DLD1 (cell line): Measurements from ENCODE around the gene TRUB1.
"Not testable (repeated sequence)": the region's sequence is repeated elsewhere in the genome, so short reads cannot be mapped to it uniquely, and the experiment has no call there.

ENCODE experiments used
- in situ Hi-C: cut with HindIII; loops from 2 replicates; pipeline ENCODE4 v1.10.0; 2017; ENCODE audit warnings: low sequenced_read_pairs

The TRUB1 gene

DNA sequence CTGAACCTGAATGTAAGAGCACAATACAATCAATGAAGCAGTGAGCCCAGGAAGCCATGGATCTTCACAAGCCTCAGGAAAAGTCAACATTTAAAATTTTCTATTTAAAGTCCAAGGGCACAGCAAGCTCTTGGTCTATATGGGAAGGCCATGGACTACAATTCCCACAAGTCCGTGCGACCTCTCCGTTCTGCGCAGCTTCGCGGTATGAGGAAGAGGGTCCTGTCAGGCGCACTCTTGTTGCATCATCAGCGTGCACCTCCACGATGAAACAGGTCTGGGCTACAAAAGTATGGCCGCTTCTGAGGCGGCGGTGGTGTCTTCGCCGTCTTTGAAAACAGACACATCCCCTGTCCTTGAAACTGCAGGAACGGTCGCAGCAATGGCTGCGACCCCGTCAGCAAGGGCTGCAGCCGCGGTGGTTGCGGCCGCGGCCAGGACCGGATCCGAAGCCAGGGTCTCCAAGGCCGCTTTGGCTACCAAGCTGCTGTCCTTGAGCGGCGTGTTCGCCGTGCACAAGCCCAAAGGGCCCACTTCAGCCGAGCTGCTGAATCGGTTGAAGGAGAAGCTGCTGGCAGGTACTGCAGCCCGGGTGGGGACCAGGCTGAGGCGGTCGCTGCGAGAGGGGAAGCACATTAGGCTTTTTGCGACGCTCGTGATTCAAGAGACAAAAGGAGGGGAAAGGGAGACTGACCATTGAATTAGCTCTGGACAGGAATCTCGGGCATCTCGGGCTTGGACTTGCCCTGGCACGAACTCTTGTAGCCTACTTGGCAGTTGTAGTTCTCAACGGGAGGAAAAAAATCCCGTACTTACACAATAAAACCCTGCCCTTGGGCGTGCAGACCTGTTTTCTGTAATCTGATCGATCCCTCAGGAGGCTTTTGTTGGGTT is at the start of gene TRUB1:
Gene TRUB1, plus strand, starts transcription at position 234 of the 894 bp plus-strand sequence. Its CDS starts 59 bp downstream, at position 293.
- in situ Hi-C loops = no loop called here

DNA sequence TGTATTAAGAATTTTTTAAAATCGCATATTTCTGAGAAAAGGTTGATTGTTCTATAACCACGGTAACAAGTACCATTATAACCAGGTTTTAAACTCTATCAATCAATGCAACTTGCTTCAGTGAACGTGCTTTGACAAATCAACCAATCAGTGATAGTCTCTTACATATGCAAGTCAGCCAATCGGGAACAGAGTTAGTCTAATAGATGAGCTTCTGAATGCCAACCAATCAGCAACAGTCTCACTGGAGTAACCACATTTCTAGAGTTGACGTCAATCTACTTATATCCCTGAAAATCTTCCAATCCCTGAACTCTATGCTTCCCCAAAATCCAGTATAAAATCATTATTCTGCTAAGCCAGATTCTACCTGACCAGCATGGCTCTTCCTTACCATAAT is 44.7 kb upstream of the TRUB1 start:
- in situ Hi-C loops = no loop called here

DNA sequence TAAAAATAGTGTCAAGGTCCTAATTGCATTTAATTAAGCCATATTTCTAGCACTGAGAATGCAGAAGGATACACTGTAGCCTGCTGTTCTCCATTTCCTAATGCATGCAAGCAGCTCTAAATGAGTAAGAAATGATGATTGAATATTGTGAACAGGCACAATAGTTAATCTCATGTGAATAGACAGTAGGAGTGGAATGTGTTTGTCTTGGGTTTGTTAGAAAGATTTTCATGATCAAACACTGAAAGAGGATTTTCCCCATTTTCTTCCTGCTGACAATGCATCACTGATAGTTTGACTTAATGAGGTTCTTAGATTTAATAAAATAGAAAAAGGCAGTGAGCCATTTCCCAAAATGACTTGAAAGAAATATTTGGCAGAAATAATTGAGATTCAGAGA is 43.1 kb upstream of the TRUB1 start:
- in situ Hi-C loops = no loop called here

DNA sequence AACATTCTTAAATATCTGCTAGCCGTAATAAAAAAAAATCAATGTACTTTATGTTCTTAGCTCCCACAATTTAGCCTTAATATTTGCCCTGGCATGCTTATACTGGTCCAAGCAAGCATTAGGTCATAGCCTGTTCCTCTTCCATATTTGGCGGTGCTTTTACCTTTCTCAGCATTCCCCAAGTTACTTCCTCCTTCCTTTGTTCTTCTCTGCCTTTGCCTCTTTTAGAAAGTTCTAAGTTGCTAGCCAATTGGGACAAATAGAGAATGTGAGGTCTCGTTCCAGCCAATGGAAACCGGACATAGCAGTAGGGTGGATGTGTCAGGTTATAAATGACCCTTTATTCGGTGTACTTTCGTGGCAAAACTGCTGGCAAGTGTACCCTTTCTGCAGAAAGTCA is 41.0 kb upstream of the TRUB1 start:
- in situ Hi-C loops = not testable (repeated sequence)

DNA sequence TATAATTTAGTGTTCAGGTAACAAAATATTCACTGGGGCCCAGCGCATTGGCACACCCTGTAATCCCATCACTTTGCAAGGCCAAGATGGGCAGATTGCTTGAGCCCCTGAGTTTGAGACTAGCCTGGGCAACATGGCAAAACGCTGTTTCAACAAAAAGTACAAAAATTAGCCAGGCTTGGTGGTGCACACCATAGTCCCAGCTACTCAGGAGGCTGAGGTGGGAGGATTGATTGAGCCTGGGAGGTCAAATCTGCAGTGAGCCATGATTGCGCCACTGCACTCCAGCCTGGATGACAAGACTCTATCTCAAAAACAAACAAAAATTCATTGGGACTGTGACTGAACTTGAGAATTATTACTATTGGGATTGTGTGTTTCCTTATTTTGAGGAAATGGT is 40.4 kb upstream of the TRUB1 start:
- in situ Hi-C loops = no loop called here

DNA sequence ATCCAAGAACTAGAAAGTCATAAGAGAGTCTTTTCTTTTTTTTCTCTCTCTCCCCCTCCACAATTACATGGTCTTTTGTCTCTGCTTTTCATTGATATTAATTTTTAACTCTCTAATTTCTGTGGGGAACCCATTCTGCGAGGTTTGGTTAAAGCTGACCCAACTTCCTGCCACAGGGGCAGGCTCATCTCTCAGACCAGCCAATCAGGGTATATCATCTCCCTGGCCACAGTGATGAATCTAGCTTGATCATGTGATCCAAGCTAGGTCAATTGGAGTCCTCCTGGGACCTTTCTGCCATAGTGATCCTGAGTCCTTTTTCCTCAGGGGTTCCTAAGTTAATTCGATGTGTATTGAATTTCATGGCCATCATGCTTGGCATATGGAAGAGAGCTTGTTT is 38.0 kb upstream of the TRUB1 start:
- in situ Hi-C loops = no loop called here

DNA sequence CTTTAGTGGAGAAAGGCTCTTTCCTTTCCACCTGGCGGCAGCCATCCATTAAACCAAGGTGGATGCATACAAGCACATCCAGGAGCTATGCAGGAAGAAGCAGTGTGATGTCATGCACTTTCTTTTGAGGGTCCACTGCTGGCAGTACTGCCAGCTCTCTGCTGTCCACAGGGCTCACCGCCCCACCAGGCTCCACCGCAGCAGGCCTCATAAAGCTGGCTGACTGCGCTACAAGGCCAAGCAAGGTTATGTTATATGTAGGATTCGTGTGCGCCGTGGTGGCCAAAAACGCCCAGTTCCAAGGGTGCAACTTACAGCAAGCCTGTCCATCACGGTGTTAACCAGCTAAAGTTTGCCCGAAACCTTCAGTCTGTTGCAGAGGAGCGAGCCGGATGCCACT is 37.3 kb upstream of the TRUB1 start:
- in situ Hi-C loops = no loop called here

DNA sequence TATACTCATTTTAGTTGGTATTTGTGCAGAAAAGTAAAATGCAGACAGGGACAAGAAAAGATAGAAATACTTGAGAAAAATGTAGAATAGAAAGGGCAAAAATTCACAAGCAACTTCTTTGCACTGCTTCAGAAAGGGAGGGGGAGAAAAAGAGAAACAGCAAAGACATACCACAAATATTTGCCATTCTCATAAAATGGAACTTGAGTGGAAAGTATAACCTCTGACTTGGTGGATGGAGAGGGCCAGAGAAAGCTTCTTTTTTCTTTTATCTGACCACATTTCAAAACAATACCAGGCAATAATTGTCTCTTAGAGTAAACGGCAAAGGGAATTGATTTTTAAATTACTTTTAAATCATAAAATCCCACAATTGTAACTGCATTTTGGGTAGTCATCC is 35.8 kb upstream of the TRUB1 start:
- in situ Hi-C loops = no loop called here

DNA sequence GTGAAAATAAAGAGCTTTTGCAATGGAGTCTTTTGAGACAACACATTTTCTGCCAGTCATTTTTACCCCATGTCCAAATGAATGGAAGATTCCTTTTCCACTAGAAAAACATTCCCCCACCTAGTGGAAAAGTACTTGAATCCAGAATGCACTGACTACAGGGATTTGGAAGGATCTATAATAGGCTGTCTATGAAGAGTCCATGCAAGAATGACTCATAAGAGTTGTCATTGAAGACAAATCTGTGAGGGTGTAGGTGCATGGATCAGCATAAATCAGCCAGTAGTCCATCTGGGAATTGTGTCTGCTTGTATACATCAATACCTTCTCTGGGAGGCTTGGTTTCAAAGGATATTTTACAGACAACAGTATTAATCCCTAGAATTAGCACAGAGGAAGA is 32.5 kb upstream of the TRUB1 start:
- in situ Hi-C loops = no loop called here

DNA sequence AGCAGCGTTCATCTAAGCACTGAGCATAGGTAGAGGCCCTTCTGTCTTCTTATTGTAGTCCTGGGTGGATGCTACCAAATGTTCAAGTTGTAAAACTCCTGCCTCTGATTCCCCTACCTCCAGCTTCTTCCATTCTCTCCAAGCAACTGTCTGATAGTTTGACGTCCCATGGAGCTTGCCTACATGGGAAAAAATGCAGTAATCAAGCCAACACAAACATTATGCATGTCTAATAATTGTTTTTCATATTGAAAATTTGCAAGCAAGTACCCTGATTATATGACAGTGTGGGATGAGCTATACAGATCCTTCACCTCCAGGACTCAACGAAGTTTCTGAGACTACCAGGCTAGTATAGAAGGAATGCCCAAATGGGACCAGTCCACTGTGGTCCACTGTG is 31.0 kb upstream of the TRUB1 start:
- in situ Hi-C loops = no loop called here

DNA sequence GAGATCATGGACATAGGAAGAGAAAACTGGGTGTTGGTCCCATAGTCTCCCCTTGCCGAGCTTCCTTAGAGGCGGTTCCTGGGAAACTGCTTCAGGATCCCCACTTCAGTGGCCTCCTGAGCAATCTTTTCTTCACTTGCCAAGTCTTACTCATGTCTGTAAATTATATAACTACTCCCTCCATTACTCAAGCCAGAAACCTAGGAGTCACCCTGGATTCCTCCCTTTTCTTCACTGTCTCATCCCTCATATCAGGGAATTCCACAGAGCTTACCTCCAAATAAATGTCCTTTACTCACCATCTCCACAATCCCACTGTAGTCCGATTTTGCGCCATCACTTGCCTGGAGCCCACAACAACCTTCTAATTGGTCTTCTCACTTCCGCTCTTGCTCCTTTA is 29.1 kb upstream of the TRUB1 start:
- in situ Hi-C loops = no loop called here

DNA sequence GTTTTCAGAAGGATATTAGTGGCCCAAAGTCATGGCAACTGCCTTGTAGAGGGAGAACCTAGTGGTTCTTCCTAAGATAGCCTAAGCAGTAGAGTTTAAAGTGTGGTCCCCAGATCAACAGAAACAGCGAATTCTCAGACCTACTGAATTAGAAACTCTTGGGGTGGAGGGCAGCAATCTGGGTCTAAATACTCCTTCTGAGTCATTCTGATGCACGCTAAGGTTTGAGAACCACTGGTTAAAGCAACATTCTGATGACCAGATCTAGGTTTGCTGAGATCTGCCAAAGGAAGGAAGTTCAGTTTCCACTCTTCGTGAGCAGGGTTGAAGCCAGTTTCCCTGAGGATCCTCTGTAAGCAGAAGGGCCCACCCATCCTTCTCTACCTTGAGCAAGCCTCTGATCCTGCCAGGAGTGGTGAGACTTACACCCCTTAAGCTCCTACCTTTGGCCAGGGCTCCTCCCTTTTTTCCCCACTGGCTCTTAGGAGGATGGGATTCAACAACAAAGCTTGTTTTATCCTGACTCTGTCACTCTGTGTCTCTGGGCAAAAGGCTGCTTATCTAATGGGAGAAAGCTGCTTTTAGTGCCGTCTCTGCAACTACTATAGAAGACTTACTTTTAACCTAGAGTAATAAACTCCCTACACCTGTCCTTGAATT is 26.8 kb upstream of the TRUB1 start:
- in situ Hi-C loops = no loop called here

DNA sequence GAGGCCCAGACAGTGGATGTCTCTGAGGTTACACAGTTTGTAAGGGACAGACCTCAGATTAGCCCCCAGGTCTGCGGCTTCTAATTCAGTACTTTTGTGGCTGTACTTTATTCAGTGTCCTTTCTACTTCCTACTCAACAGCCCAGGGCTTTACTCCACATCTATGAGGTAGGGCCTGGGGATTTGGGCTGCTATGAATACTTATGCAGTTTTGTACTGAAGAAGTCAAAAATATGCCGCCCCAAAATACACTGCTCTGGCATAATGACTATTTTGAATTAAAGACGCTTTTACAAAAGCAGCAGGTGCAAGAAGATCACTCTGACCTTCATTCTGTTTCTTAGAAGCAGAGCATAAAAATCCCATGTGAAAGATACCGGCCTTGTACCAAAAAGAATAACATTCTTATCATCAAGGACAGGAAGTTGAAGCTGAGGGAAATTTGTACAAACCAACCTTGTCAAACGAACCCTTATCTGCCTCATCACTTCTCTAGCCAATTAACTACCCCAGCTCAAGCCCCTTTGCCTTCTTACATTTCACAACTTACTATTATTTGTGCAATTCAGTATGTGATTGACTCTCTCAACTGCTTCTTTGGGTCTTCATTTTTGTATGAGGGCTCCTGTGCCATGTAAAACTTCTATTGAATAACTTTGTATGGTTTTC is 26.1 kb upstream of the TRUB1 start:
- in situ Hi-C loops = no loop called here

DNA sequence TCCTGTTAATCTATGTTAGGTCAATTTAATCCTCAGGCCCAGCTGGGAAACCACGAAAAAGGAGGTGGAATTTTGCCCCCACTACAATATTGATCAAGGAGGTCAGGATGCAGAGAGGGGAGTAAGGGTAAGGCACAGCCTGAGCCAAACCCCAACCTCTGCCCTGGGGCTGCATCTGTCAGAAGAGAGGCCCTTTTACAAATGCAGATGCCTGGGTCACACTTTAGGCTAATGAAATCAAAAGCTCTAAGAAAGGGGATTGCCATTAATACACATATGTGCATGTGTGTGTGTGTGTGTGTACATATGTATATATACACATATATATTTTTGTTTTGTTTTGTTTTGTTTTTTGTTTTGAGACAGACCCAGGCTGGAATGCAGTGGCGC is 25.5 kb upstream of the TRUB1 start:
- in situ Hi-C loops = no loop called here

DNA sequence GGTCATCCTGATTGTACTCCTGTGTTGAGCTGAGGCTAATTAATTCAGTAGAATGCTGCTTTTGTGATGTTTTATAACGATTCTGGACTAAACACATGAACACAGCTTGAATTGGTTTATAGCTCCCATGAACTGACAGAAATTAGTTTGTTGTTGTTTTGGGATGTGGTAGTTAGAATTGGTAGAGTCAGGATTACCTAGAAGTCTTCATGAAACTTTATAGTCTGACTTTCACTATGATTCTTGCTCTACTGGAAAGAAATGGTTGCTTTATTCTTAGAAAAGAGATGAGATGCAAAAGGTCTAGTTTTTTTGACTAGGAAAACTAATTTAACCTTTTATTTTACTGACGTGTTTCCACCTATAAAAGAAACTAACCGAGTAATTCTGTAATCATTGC is 23.4 kb upstream of the TRUB1 start:
- in situ Hi-C loops = no loop called here

DNA sequence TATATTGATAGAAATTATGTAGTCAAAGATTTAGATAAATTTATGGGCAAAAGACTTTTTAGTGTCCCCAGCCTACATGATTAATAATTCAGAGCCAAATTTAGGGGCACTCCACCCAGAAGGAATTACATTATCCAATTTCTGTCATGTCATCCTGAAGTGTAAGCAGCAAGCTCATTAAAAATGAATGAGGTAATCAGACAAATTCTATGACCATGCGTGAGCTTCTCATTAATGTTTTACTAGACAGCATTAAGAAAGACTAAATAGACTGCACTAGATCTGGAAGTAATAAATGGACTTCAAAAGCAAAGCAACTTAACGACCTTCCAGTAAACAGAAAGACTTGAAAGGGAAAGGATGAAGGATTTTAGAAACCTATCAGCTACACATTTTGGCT is 22.7 kb upstream of the TRUB1 start:
- in situ Hi-C loops = no loop called here

DNA sequence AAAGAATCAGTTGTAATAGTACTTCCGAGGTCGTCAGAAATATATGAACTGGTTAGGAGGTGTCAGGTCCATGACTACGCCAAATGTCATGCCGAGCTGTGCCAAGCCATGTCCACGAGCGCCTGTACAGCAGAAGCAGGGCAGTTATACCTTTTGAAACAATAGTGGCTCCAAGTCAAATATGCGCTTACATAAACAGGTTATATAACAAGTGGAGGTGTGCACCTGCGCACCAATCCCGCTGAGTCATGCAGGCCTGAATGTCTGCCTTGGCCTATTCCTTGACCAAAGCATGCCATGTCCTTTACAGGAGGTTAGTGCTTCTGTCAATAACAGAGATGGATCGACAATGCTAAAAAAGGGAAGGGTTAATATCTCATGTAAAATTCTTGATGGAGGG is 21.3 kb upstream of the TRUB1 start:
- in situ Hi-C loops = no loop called here

DNA sequence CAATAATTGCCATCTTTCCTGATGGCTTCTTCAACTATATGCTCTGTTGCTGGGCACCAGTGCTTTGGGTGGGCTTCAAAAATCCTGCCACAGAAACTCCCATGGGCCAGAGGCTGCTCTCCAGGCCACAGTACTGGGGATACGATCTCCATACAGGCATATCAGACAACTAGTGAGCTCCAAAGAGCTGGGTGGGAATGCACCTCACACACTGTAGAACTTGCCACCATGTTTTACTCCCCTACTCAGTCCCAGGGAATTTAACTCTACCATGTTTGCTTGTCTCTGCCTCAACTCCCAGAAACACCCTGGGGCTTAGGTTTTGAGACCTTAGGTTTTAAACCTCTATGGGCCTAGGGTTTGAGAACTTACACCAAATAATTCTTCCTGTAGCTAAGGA is 20.5 kb upstream of the TRUB1 start:
- in situ Hi-C loops = no loop called here

DNA sequence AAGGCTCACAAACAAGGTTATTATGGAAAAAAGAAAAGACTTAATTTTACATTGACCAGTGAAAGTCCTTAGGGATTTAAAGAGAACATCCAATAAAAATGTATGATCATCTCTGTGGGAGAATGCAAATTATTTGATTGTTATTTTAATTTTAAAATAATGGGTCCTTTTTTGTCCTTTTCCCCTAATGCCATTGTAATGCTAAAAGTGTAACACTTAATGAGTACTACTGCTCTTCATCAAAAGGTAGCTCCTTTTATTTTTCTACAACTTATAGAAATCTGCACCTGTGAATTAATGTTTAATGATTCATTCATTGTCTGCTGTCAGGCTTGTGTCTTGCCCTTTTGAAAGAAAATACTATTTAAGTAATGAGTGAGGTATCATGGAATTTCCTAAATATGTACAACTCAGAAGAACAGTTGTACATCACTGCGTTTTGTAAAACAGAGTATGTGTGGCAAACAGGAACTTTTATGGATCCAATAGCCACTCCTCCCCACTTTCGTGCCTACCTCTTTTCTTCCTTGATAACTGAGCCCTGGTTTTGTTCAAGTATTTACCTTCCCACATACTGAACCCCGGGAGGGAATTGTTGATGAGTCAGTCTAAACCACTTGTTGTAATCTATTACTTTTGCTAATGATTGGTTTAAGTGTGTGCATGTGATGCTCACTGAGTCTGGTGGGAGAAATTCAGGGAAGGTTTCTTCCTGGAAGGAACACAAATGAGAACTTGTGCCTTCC is 19.9 kb upstream of the TRUB1 start:
- in situ Hi-C loops = no loop called here

DNA sequence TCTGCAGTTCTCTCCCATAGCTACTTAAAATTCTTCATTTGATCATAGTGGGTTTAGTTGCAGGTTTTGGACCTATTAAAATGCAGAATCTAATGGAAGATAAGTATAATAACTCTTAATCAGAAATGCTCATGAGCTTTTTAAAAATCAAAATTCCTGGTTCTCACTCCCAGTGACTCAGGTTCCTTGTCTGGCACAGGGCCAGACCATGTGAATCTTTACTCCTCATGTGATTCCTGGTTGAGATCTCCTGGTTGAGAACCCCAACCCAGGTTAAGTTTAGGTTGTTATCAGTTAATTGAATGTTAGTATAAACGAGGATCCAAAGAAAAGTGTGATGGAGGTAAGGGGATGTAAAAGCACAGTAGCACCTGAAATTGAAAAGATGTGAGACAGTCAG is 17.5 kb upstream of the TRUB1 start:
- in situ Hi-C loops = no loop called here

DNA sequence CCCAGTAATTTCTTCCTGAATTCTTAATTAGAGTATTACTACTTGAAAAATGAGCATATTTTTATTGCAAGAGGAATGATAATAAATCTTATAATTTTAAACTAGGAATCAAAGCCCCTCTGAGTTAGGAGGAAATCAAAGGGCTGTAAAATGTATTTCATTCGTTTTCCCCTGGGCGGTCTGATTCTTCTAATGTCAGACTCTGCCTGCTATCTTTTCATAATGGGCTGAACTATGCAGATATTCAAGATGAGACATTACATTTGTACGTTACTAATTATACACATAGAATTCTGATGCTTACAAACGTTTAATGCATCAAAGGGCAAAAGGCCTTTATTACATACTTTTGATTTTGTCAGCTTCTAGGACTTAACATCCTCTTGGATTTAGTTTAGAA is 16.0 kb upstream of the TRUB1 start:
- in situ Hi-C loops = no loop called here
